GM12873 (cell line): ENCODE results near the gene CD300A.

ENCODE experiments used
- CTCF ChIP-seq: IDR thresholded peaks from 2 replicates; pipeline ENCODE4 v1.5.1; 2012; ENCODE audit warnings: low read depth, mild to moderate bottlenecking, moderate library complexity, low read length, control low read depth; ENCODE audit not compliant: insufficient read depth; ENCODE audit errors: missing control alignments

Gene CD300A

GRCh38 chr17:74452033-74452840, 14.2 kb upstream of the CD300A start:
- TF ChIP-seq CTCF: no peak

- TF ChIP-seq CTCF: no peak
Measured at GRCh38 chr17:74452841-74453661, 13.4 kb upstream of the CD300A start.

- TF ChIP-seq CTCF: no peak
Measured at GRCh38 chr17:74453665-74454196, 12.7 kb upstream of the CD300A start.

GRCh38 chr17:74454197-74455024, 12.0 kb upstream of the CD300A start:
- TF ChIP-seq CTCF: no peak

- TF ChIP-seq CTCF: no peak
Measured at GRCh38 chr17:74455025-74455545, 11.3 kb upstream of the CD300A start.

GRCh38 chr17:74455821-74456220, 10.6 kb upstream of the CD300A start:
- no peak for TF ChIP-seq CTCF
